Ascending aorta (tissue), 2 donors: ENCODE data around the gene REG1B. TPM values are rescaled to one million over a fixed set of nuclear protein-coding genes. Genes with fewer than 3 reads are reported as not detected.

Source experiments
- DNase-seq, 2 donors: peaks; one replicate each; pipeline ENCODE4 v3.0.0-alpha.2; 2019; ENCODE audit warnings: low spot score in 2 of 2
- H3K27ac ChIP-seq, 2 donors: fragments of 200-600 bp; sonication (generic); one replicate each; pipeline ENCODE4 v1.5.1; 2016 to 2017; ENCODE audit warnings: mild to moderate bottlenecking in 1 of 2
- H3K27me3 ChIP-seq: fragments of 200-600 bp; sonication (generic); one replicate; pipeline ENCODE4 v1.5.1; 2017
- H3K36me3 ChIP-seq, 2 donors: fragments of 200-600 bp; sonication (generic); one replicate each; pipeline ENCODE4 v1.5.1; 2016
- H3K4me1 ChIP-seq, 2 donors: fragments of 200-600 bp; sonication (generic); one replicate each; pipeline ENCODE4 v1.5.1; 2016 to 2017; ENCODE audit warnings: mild to moderate bottlenecking in 1 of 2
- H3K4me3 ChIP-seq, 2 donors: fragments of 200-600 bp; sonication (generic); one replicate each; pipeline ENCODE4 v1.5.1; 2016 to 2017; ENCODE audit warnings: mild to moderate bottlenecking in 1 of 2
- H3K9me3 ChIP-seq, 2 donors: fragments of 200-600 bp; sonication (generic); one replicate each; pipeline ENCODE4 v1.5.1; 2016
- CTCF ChIP-seq, 3 experiments: fragments of 200-600 bp in 2 of 3; fragments of 450-650 bp in 1 of 3; sonication (generic) in 2 of 3; IDR thresholded peaks; one replicate each; pipeline ENCODE4 v1.5.1; 2016 to 2019; ENCODE audit warnings: antibody characterized with exemption in 3 of 3, mild to moderate bottlenecking in 1 of 3, moderate library complexity in 1 of 3
- intact Hi-C: fragments of 100-400 bp; cut with DNase I; formaldehyde crosslinking; loops from one replicate; pipeline ENCODE4 v1.15.1; 2023
- total RNA-seq: library from RNA; depleted of rRNA; stranded (reverse); fragments of >200 nt; gene quantifications from one replicate; pipeline ENCODE4 v1.1.0, GENCODE V29; 2016

The REG1B gene
- total RNA-seq, 1 donor from 2014 or later: not detected

- TF ChIP-seq CTCF (IDR thresholded peaks at IDR 0.05): no peak
- Histone ChIP-seq H3K4me3 (no peak overlapping the region), H3K27me3 (no peaks in the 10 kb centered on the region), H3K9me3 (peaks cover 0 to 3% of the 10 kb centered on the region in 2 donors), H3K4me1 (no peaks in the 10 kb centered on the region), H3K36me3 (no peaks in the 10 kb centered on the region), H3K27ac (no peak overlapping the region)
- intact Hi-C loops: no loop called here
- DNase-seq: no peak
These were observed 10.1 kb upstream of the REG1B start for GRCh38 chr2:79097843-79098242.

DNA sequence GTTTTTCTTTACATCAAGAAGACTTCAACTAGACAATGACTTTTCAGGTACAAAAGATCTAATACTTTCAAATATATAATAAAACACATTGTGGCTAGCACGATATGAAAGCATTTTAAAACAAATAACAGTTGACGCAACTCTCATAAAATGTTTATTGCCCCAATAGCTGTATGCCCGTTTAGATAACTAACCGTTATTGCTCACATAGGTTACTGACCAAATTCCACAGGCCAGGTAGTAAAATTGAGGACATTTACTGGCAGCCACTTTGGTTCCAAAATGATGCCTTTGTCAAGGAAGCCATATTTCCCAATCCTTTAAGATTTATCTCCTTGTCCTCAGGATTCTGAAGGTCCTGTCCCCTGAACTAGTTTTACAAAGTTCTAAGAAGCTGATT, 2.9 kb upstream of the REG1B start:
- Histone ChIP-seq H3K27me3 (no peaks in the 10 kb centered on the region), H3K36me3 (no peaks in the 10 kb centered on the region), H3K4me3 (no peak overlapping the region), H3K4me1 (no peaks in the 10 kb centered on the region), H3K9me3 (no peaks in the 10 kb centered on the region), H3K27ac (no peak overlapping the region)
- no peak for TF ChIP-seq CTCF (IDR thresholded peaks at IDR 0.05)
- intact Hi-C loops: no loop called here
- no peak for DNase-seq

GRCh38 chr2:79086255-79086654, 1.5 kb downstream of the REG1B start:
- Histone ChIP-seq H3K27ac (no peak overlapping the region), H3K36me3 (no peaks in the 10 kb centered on the region), H3K27me3 (no peaks in the 10 kb centered on the region), H3K9me3 (no peaks in the 10 kb centered on the region), H3K4me1 (no peaks in the 10 kb centered on the region), H3K4me3 (no peak overlapping the region)
- intact Hi-C loops: no loop called here
- DNase-seq: no peak
- TF ChIP-seq CTCF (IDR thresholded peaks at IDR 0.05): no peak

GRCh38 chr2:79085382-79085781, 2.4 kb downstream of the REG1B start:
- intact Hi-C loops: no loop called here
- Histone ChIP-seq H3K4me3 (no peak overlapping the region), H3K36me3 (no peaks in the 10 kb centered on the region), H3K27ac (no peak overlapping the region), H3K27me3 (no peaks in the 10 kb centered on the region), H3K4me1 (no peaks in the 10 kb centered on the region), H3K9me3 (no peaks in the 10 kb centered on the region)
- TF ChIP-seq CTCF (IDR thresholded peaks at IDR 0.05): no peak
- no peak for DNase-seq

DNA sequence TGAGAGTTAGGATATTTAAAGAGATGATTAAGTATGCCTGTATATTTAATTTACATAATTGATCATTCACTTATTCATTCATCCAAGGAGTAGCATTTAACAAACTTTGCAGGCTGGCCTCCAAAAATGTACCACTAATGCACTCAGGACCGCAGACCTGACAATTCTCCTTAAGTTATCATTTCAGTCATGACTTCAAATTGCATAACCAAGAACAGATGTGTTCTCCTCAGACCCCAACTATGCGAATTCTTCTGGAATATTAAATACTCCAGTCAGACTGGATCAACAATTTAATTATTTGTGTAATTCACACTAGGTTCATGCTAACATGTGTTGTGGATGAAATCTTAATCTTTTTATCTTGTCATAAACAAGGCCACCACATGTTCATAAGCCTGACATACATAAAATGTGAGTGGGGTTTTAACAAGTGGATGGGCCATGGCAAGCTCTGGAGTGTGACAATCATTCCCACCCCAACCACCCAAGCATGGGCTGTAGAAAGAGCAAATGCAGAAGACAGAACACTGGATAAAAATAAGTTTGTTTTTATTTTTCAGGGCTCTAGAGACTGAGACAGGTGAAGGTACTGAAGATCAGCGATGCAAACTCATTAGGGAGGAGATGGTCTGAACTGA, 3.2 kb downstream of the REG1B start:
- intact Hi-C loops: no loop called here
- TF ChIP-seq CTCF (IDR thresholded peaks at IDR 0.05): no peak

More for the DNA sequence above, 3.2 kb downstream of the REG1B start:
- Histone ChIP-seq H3K36me3 (no peaks in the 10 kb centered on the region), H3K4me1 (no peaks in the 10 kb centered on the region), H3K27ac (no peak overlapping the region), H3K4me3 (no peak overlapping the region), H3K9me3 (no peaks in the 10 kb centered on the region), H3K27me3 (no peaks in the 10 kb centered on the region)
- DNase-seq: no peak
